Cardiac fibroblast (primary cell): ENCODE data around the gene RETREG3.
A peak's percentile ranks its signal among the peaks of the same experiment; 100 is the strongest.
"Not testable (repeated sequence)": the region's sequence is repeated elsewhere in the genome, so short reads cannot be mapped to it uniquely, and the experiment has no call there.

Experiments used
- DNase-seq, 2 donors: peaks; one replicate each; pipeline versions ENCODE4 v3.0.0 to v3.0.0-alpha.2; 2010; ENCODE audit warnings: low read depth in 2 of 2
- H3K4me3 ChIP-seq, 2 donors: replicated peaks in 1 of 2; 1 replicate in 1 of 2; 2 replicates in 1 of 2; pipeline ENCODE4 v1.5.1; 2011; ENCODE audit warnings: low read depth in 2 of 2, low read length in 2 of 2, mild to moderate bottlenecking in 2 of 2, moderate library complexity in 1 of 2
- CTCF ChIP-seq: IDR thresholded peaks from one replicate; pipeline ENCODE4 v1.5.1; 2011; ENCODE audit warnings: low read depth, mild to moderate bottlenecking, low read length, inconsistent platforms

The RETREG3 gene

DNA sequence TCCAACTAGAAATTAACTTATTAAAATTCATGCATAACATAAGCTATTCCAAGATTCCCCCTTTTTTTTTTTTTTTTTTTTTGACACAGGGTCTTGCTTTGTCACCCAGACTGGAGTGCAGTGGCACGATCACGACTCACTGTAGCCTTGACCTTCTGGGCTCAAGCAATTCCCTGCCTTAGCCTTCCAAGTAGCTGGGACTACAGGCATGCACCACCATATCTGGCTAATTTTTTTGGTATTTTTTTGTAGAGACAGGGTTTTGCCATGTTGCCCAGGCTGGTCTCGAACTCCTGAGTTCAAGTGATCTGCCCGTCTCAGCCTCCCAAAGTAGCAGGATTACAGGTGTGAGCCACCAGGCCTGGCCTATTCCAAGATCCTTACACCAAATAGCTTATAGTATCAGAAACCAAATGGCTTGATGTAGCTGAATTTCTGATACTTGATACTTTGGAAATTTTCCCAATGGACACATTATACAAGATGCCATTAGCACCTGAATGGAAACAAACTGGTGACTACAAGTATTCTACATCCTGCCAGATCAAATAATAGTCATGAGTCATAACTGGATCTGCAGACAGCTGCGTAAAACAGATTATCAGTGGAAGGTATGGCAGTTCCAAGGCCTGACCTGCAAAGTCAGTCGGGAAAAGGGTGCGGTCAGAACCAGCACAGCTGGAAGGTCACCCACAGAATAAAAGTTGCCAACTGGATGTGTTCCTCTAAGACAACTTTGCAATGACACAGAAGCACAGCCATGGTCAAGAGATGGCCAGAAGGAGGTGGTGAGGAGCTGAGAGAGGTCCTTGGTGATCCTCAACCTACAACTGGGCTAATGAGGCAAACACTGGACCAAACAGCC lies 14.8 kb upstream of the RETREG3 start:
- DNase-seq = peak; percentile 42 to 46
- no peak overlapping the region for H3K4me3 ChIP-seq

DNA sequence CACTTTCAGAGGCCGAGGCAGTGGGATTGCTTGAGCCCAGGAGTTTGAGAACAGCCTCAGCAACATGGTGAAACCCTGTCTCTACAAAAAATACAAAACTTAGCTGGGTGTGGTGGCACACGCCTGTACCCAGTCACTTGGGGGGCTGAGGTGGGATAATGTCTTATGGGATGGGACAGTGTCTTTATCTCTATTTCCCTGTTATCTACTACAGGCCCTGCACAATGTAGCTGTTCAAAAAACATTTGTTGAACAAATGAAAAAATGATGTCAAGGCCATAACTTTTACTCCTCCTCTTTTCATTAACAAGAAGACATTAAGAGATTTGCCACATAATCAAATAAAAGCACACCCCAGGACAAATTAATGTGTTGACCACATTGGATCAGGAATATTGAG lies 14.1 kb upstream of the RETREG3 start:
- DNase-seq = no peak
- H3K4me3 ChIP-seq = no peak overlapping the region
- TF ChIP-seq CTCF = no peak

More for the DNA sequence above, 14.8 kb upstream of the RETREG3 start:
- TF ChIP-seq CTCF = no peak

DNA sequence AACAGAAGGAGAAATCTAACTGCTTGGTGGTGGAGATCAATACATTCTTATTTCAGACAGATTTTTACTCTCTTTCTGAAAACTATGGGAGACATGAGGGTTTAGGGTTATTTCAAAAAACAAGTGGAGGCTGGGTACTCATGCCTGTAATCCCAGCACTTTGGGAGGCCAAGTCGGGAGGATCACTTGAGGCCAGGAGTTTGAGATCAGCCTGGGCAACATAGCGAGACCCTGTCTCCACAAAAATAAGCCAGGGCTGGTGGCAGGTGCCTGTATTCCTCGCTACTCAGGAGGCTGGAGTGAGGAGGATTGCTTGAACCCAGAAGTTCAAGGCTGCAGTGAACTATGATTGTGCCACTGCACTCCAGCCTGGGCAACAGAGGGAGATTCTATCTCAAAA lies 12.8 kb upstream of the RETREG3 start:
- DNase-seq, H3K4me3 ChIP-seq: not testable (repeated sequence)

- DNase-seq = peak in 1 of 2 donors; percentile 23
Measured at GRCh38 chr17:42618442-42619150, 9.4 kb upstream of the RETREG3 start.

DNA sequence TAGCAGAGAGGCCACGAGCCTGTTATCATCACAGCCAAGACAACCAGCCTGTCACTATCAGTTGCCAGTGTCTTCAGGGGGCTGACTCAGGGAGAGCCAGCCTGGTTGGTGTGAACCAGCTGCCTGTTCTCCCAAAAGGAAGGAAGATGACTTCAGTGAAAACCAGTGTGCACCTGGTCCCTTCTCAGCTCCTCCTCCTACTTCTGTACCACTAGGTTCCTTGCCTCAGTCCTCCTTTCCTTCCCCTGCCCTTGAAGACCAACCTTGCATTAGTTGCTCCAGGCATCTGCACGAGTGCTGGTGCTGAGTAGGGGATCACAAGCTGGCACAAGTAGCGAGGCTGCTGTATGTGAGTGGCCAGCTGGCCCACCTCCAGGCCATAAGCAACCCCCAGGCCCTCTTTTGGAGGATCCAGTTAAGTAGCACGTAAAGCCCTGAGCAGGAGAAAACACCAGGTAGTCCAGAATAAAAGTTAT lies 8.8 kb upstream of the RETREG3 start:
- no peak for DNase-seq
- no peak for TF ChIP-seq CTCF
- H3K4me3 ChIP-seq = no peak overlapping the region

More at GRCh38 chr17:42618442-42619150, 9.4 kb upstream of the RETREG3 start:
- TF ChIP-seq CTCF = no peak
- no peak overlapping the region for H3K4me3 ChIP-seq

DNA sequence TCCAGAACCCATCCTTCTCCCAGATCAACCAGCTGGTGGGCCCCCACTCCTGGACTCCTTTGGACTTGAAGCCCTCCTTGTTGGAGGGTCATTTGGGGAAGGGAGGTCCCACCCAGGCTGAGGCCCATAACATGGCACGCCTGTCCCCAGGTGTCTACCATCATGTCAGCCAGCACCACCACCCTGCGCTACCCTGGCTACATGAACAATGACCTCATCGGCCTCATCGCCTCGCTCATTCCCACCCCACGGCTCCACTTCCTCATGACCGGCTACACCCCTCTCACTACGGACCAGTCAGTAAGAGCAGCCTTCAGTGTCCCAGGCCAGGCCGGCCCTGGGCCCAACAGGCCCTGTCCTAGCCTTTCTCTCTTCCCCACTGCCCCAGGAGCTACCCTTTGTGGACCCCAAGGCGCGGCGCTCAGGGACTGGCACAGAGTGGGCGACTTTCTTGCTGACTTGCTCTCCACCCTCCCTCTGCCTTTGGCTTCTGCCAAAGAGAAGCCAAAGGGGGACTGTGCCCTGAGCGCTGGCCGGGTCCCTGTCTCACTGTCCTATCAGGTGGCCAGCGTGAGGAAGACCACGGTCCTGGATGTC lies 4.6 kb upstream of the RETREG3 start:
- TF ChIP-seq CTCF = no peak
- H3K4me3 ChIP-seq = no peak overlapping the region
- no peak for DNase-seq

GRCh38 chr17:42612013-42612412 lies 2.8 kb upstream of the RETREG3 start:
- H3K4me3 ChIP-seq = no peak overlapping the region
- TF ChIP-seq CTCF = no peak
- no peak for DNase-seq

DNA sequence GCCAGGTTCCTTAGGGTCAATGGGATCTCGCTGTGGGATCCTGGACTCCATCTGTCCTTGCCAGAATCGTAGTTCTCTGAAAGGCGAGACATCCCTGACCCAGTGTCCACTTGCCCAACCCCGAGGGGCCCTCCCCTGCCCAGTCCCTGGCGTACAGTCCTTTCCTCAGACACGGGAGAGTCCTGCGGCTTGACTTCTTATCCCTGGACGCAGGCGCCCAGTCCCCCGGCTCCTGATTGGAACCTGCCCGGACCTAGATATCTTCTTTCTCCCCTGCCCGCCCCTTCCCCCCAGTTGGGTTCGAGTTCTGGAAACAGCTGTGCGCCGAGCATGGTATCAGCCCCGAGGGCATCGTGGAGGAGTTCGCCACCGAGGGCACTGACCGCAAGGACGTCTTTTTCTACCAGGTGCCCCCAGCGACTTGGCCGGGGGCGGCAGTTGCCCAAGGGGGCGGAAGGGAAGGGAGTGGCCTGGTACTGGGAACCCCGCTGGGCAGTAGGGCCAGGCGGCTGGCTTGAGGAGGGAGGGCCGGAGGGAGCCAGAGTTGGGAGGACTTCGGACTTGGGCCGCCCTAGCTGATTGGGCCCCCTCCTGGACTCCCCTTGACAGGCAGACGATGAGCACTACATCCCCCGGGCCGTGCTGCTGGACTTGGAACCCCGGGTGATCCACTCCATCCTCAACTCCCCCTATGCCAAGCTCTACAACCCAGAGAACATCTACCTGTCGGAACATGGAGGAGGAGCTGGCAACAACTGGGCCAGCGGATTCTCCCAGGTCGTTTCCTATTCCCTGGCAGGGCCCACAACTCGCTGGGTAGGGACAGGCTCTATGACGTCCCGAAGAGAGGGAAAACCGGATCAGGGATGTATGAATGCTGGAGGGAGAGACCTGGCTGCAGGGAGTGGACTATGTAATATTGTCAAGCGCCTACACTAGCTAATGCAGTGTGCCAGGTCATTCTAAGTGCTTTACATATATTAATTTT lies 934 bp upstream of the RETREG3 start:
- peak overlapping the region; percentile 64 to 97 for H3K4me3 ChIP-seq
- peak in 1 of 2 donors; percentile 7 for DNase-seq
